GM12891 (cell line): ENCODE data around the gene MYO5B.

Source experiments
- POLR2A ChIP-seq: IDR thresholded peaks from 2 replicates; pipeline ENCODE4 v1.6.1; 2011; ENCODE audit warnings: low read depth, low read length, control low read depth
- POLR2AphosphoS5 ChIP-seq: IDR thresholded peaks from 2 replicates; pipeline ENCODE4 v1.6.1; 2011; ENCODE audit warnings: low read depth, low read length, control low read depth
- SPI1 ChIP-seq: IDR thresholded peaks from 2 replicates; pipeline ENCODE4 v1.6.1; 2011; ENCODE audit warnings: low read depth, low read length, control low read depth
- TAF1 ChIP-seq: IDR thresholded peaks from 2 replicates; pipeline ENCODE4 v1.6.1; 2011; ENCODE audit warnings: low read depth, low read length, control low read depth

GRCh38 chr18:49894517-49895226 is 300.3 kb downstream of the MYO5B start:
- TF ChIP-seq POLR2A (no peak), TAF1 (no peak), POLR2AphosphoS5 (no peak), SPI1 (no peak)
